ENCODE measurements around the gene SCTR. TPM values are rescaled to one million over a fixed set of nuclear protein-coding genes. Genes with fewer than 3 reads are reported as not detected.

Gene SCTR
- total and polyA plus RNA-seq, 2 donors (not counting 1 experiment from before 2014, with no cell fraction given), result not detected

- Mint-ChIP-seq H3K4me1 (peaks cover 11% of the 10 kb centered on the region), H3K27ac (no peak within 1 kb of the TSS), H3K9me3 (ENCODE audit: insufficient read depth) (no peaks in the 10 kb centered on the region), H3K27me3 (peaks cover 65% of the 10 kb centered on the region), H3K4me3 (peak within 1 kb of the TSS; percentile 80)
- peak within 1 kb of the TSS; percentile 45 for H2AFZ ChIP-seq (ENCODE audit: insufficient read depth, low read depth, low read length, poor library complexity, severe bottlenecking)
- H3K36me3 ChIP-seq (replicated peaks in 1 of 2; ENCODE audit: control extremely low read depth in 1 of 2, control insufficient read depth in 1 of 2, extremely low read depth in 1 of 2, insufficient read depth in 2 of 2, low read length in 1 of 2), result no peaks in the 10 kb centered on the region
- H3K27ac ChIP-seq (ENCODE audit: low read length in 2 of 2), result no peak within 1 kb of the TSS
- peak within 1 kb of the TSS; percentile 28 for H3K9ac ChIP-seq (ENCODE audit: low read length)
- ChIA-PET CTCF (no interaction called here), POLR2A (no interaction called here)
- H3K4me3 ChIP-seq (ENCODE audit: control extremely low read depth in 1 of 5, extremely low read depth in 1 of 5, insufficient read depth in 1 of 5, low read depth in 2 of 5, low read length in 4 of 5), result peak within 1 kb of the TSS; percentile 15 to 41 (median 27)
- no peaks in the 10 kb centered on the region for H4K20me1 ChIP-seq (ENCODE audit: control insufficient read depth, insufficient read depth, low read length, poor library complexity, severe bottlenecking)
- 7% methylated on average over 87 of the region's 89 CpGs for WGBS (ENCODE audit: insufficient coverage)
- no peak for TF ChIP-seq CTCF (IDR thresholded peaks at IDR 0.05)
- TF ChIP-seq EZH2 (IDR thresholded peaks at IDR 0.05; ENCODE audit: borderline replicate concordance, insufficient read depth, low read depth, low read length, poor library complexity, severe bottlenecking), result no peak
- peaks cover 0 to 47% (median 14%) of the 10 kb centered on the region in 4 experiments for H3K27me3 ChIP-seq (replicated peaks in 1 of 4; ENCODE audit: control extremely low read depth in 1 of 4, control insufficient read depth in 3 of 4, insufficient read depth in 4 of 4, low read length in 3 of 4)
- intact Hi-C loops (cut with micrococcal nuclease), result no loop called here
- peak; percentile 21 for ATAC-seq (ENCODE audit: low read depth)
- H3K4me1 ChIP-seq (ENCODE audit: control insufficient read depth in 2 of 2, insufficient read depth in 2 of 2, low read length in 2 of 2), result peaks cover 8% of the 10 kb centered on the region in 2 donors
- DNase-seq, result peak; percentile 50
- H3K4me2 ChIP-seq (replicated peaks; ENCODE audit: low read depth, low read length, poor library complexity, severe bottlenecking), result peak within 1 kb of the TSS; percentile 73
- H3K79me2 ChIP-seq (ENCODE audit: control insufficient read depth, insufficient read depth, low read length), result no peaks in the 10 kb centered on the region
- H3K9me3 ChIP-seq (ENCODE audit: control extremely low read depth in 1 of 3, control insufficient read depth in 2 of 3, insufficient read depth in 1 of 3, low read length in 2 of 3), result peaks cover 0 to 8% (median 0%) of the 10 kb centered on the region in 3 donors
These were observed 20.0 kb upstream of the SCTR start, which contains the start of gene CFAP221 for GRCh38 chr2:119544075-119544938. TSS of gene CFAP221 (plus strand) at chr2:119544449. CDS start at chr2:119546132, 1,683 bp downstream.

DNA sequence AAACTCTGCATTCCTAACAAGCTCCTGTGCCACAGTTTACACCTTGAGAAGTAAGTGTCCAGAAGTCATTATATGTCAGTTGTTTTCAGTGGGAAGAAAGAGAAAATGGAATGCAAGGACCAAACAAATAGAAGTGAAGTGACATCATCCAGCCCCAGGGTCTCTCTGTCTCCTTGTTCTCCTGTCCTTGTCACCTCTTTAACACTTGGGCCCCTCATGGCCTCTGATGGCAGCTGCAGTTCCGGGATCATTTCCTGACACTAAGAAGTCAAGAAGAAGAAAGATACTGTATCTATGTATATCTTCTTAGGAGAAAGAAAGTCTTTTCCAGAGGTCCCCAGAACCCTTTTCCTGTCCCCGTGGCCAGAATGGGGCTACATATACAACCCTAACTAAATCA is 17.2 kb upstream of the SCTR start:
- no peak overlapping the region for H2AFZ ChIP-seq (ENCODE audit: insufficient read depth, low read depth, low read length, poor library complexity, severe bottlenecking)
- Mint-ChIP-seq H3K27me3 (peaks cover 62% of the 10 kb centered on the region), H3K4me3 (no peak overlapping the region), H3K9me3 (ENCODE audit: insufficient read depth) (no peaks in the 10 kb centered on the region), H3K27ac (no peak overlapping the region), H3K4me1 (peaks cover 11% of the 10 kb centered on the region)
- CTCF ChIA-PET, result interaction anchor here (1.0 kb wide), 1 partner anchor 100 kb away, joined by 3 read pairs; no protein-coding TSS in a partner anchor
- H4K20me1 ChIP-seq (ENCODE audit: control insufficient read depth, insufficient read depth, low read length, poor library complexity, severe bottlenecking), result no peaks in the 10 kb centered on the region
- H3K79me2 ChIP-seq (ENCODE audit: control insufficient read depth, insufficient read depth, low read length), result no peaks in the 10 kb centered on the region
- H3K4me2 ChIP-seq (replicated peaks; ENCODE audit: low read depth, low read length, poor library complexity, severe bottlenecking), result no peak overlapping the region
- H3K27ac ChIP-seq (ENCODE audit: low read length in 2 of 2), result no peak overlapping the region
- no peak for DNase-seq
- H3K9ac ChIP-seq (ENCODE audit: low read length), result no peak overlapping the region
- H3K36me3 ChIP-seq (replicated peaks in 1 of 2; ENCODE audit: control extremely low read depth in 1 of 2, control insufficient read depth in 1 of 2, extremely low read depth in 1 of 2, insufficient read depth in 2 of 2, low read length in 1 of 2), result no peaks in the 10 kb centered on the region
- no peak overlapping the region for H3K4me3 ChIP-seq (ENCODE audit: control extremely low read depth in 1 of 5, extremely low read depth in 1 of 5, insufficient read depth in 1 of 5, low read depth in 2 of 5, low read length in 4 of 5)
- peaks cover 8% of the 10 kb centered on the region in 2 donors for H3K4me1 ChIP-seq (ENCODE audit: control insufficient read depth in 2 of 2, insufficient read depth in 2 of 2, low read length in 2 of 2)
- POLR2A ChIA-PET, result no interaction called here
- peaks cover 0 to 8% (median 0%) of the 10 kb centered on the region in 3 donors for H3K9me3 ChIP-seq (ENCODE audit: control extremely low read depth in 1 of 3, control insufficient read depth in 2 of 3, insufficient read depth in 1 of 3, low read length in 2 of 3)
- H3K27me3 ChIP-seq (replicated peaks in 1 of 4; ENCODE audit: control extremely low read depth in 1 of 4, control insufficient read depth in 3 of 4, insufficient read depth in 4 of 4, low read length in 3 of 4), result peaks cover 0 to 41% (median 14%) of the 10 kb centered on the region in 4 experiments
- no peak for ATAC-seq (ENCODE audit: low read depth)
- no CpG with 5 or more reads among the region's 2 CpGs for WGBS (ENCODE audit: insufficient coverage)
- TF ChIP-seq CTCF (IDR thresholded peaks at IDR 0.05) (no peak), EZH2 (IDR thresholded peaks at IDR 0.05; ENCODE audit: borderline replicate concordance, insufficient read depth, low read depth, low read length, poor library complexity, severe bottlenecking) (no peak)
- intact Hi-C loops (cut with micrococcal nuclease), result no loop called here
